Activated T-helper 2 cell treated with anti-CD3 and anti-CD28 coated beads, Interferon-gamma antibody, Interleukin-2, Interleukin-4, amounts not matched to agents 10 μg/mL and 5 μg/mL and 100 μg/mL, durations not matched to agents 14 hours and 24 hours and 36 hours (primary cell): ENCODE data around the gene CCDC91. TPM values are rescaled to one million over a fixed set of nuclear protein-coding genes. Genes with fewer than 3 reads are reported as not detected.

Experiments
- DNase-seq: peaks from one replicate; pipeline ENCODE4 v3.0.0; 2021; ENCODE audit warnings: low spot score
- H3K27ac Mint-ChIP-seq: one replicate; pipeline ENCODE4 v1.8.0; 2021; ENCODE audit warnings: mixed read lengths
- H3K27me3 Mint-ChIP-seq: one replicate; pipeline ENCODE4 v1.8.0; 2021; ENCODE audit warnings: low read depth, mixed read lengths
- H3K36me3 Mint-ChIP-seq: one replicate; pipeline ENCODE4 v1.8.0; 2021; ENCODE audit warnings: low read depth, mixed read lengths
- H3K4me1 Mint-ChIP-seq: one replicate; pipeline ENCODE4 v1.8.0; 2021; ENCODE audit warnings: low read depth, mixed read lengths
- H3K4me3 Mint-ChIP-seq: one replicate; pipeline ENCODE4 v1.8.0; 2021; ENCODE audit warnings: low read depth, mild to moderate bottlenecking, moderate library complexity, mixed read lengths
- H3K9me3 Mint-ChIP-seq: one replicate; pipeline ENCODE4 v1.8.0; 2021; ENCODE audit warnings: mixed read lengths
- intact Hi-C: fragments of 100-400 bp; cut with micrococcal nuclease; formaldehyde crosslinking; loops from one replicate; pipeline ENCODE4 v1.15.1; 2023
- total RNA-seq: library from RNA; stranded (reverse); gene quantifications from 2 replicates; pipeline ENCODE4 v1.2.3, GENCODE V29; 2022

Gene CCDC91
- total RNA-seq, 1 donor from 2014 or later = 13.7 TPM

GRCh38 chr12:28278499-28278898 is 88.2 kb downstream of the CCDC91 start:
- Mint-ChIP-seq H3K27me3 (no peaks in the 10 kb centered on the region), H3K9me3 (peaks cover 13% of the 10 kb centered on the region), H3K4me3 (no peak overlapping the region), H3K4me1 (no peaks in the 10 kb centered on the region), H3K36me3 (no peaks in the 10 kb centered on the region), H3K27ac (no peak overlapping the region)
- DNase-seq = no peak
- intact Hi-C loops = no loop called here

- H3K27me3 Mint-ChIP-seq = no peaks in the 10 kb centered on the region
- no peaks in the 10 kb centered on the region for H3K4me1 Mint-ChIP-seq
- H3K36me3 Mint-ChIP-seq = no peaks in the 10 kb centered on the region
- no peak for DNase-seq
- H3K27ac Mint-ChIP-seq = no peak overlapping the region
- intact Hi-C loops = no loop called here
- H3K4me3 Mint-ChIP-seq = no peak overlapping the region
- H3K9me3 Mint-ChIP-seq = peaks cover 13% of the 10 kb centered on the region
Measured at GRCh38 chr12:28278960-28279359, 88.7 kb downstream of the CCDC91 start.

- no peak overlapping the region for H3K27ac Mint-ChIP-seq
- intact Hi-C loops = no loop called here
- peaks cover 8% of the 10 kb centered on the region for H3K36me3 Mint-ChIP-seq
- no peaks in the 10 kb centered on the region for H3K27me3 Mint-ChIP-seq
- peaks cover 30% of the 10 kb centered on the region for H3K9me3 Mint-ChIP-seq
- H3K4me3 Mint-ChIP-seq = no peak overlapping the region
- no peaks in the 10 kb centered on the region for H3K4me1 Mint-ChIP-seq
- no peak for DNase-seq
Measured at GRCh38 chr12:28286352-28286751, 96.1 kb downstream of the CCDC91 start.

GRCh38 chr12:28290262-28290661 is 100.0 kb downstream of the CCDC91 start:
- Mint-ChIP-seq H3K27me3 (no peaks in the 10 kb centered on the region), H3K36me3 (peaks cover 8% of the 10 kb centered on the region), H3K4me3 (no peak overlapping the region), H3K27ac (no peak overlapping the region), H3K4me1 (no peaks in the 10 kb centered on the region), H3K9me3 (peaks cover 26% of the 10 kb centered on the region)
- DNase-seq = no peak
- intact Hi-C loops = no loop called here

GRCh38 chr12:28292699-28293098 is 102.4 kb downstream of the CCDC91 start:
- no peaks in the 10 kb centered on the region for H3K4me1 Mint-ChIP-seq
- intact Hi-C loops = no loop called here
- no peak for DNase-seq
- H3K36me3 Mint-ChIP-seq = peaks cover 8% of the 10 kb centered on the region
- H3K4me3 Mint-ChIP-seq = no peak overlapping the region
- no peaks in the 10 kb centered on the region for H3K27me3 Mint-ChIP-seq
- H3K27ac Mint-ChIP-seq = no peak overlapping the region
- H3K9me3 Mint-ChIP-seq = peaks cover 26% of the 10 kb centered on the region

- Mint-ChIP-seq H3K9me3 (peaks cover 13% of the 10 kb centered on the region), H3K4me1 (no peaks in the 10 kb centered on the region)
- intact Hi-C loops = no loop called here
Measured at GRCh38 chr12:28294300-28294699, 104.0 kb downstream of the CCDC91 start.

GRCh38 chr12:28296287-28296686 is 106.0 kb downstream of the CCDC91 start:
- H3K9me3 Mint-ChIP-seq = peaks cover 4% of the 10 kb centered on the region
- DNase-seq = no peak
- no peak overlapping the region for H3K27ac Mint-ChIP-seq
- intact Hi-C loops = no loop called here
- no peaks in the 10 kb centered on the region for H3K27me3 Mint-ChIP-seq
- no peak overlapping the region for H3K4me3 Mint-ChIP-seq
- H3K36me3 Mint-ChIP-seq = no peaks in the 10 kb centered on the region
- no peaks in the 10 kb centered on the region for H3K4me1 Mint-ChIP-seq

More at GRCh38 chr12:28294300-28294699, 104.0 kb downstream of the CCDC91 start:
- Mint-ChIP-seq H3K27ac (no peak overlapping the region), H3K36me3 (peaks cover 6% of the 10 kb centered on the region), H3K4me3 (no peak overlapping the region), H3K27me3 (no peaks in the 10 kb centered on the region)
- DNase-seq = no peak

GRCh38 chr12:28303192-28303591 is 112.9 kb downstream of the CCDC91 start:
- Mint-ChIP-seq H3K36me3 (no peaks in the 10 kb centered on the region), H3K4me1 (peaks cover 2% of the 10 kb centered on the region)

GRCh38 chr12:28306535-28306934 is 116.3 kb downstream of the CCDC91 start:
- H3K4me3 Mint-ChIP-seq = no peak overlapping the region
- peaks cover 2% of the 10 kb centered on the region for H3K4me1 Mint-ChIP-seq
- H3K36me3 Mint-ChIP-seq = peaks cover 5% of the 10 kb centered on the region
- intact Hi-C loops = no loop called here
- DNase-seq = no peak
- no peaks in the 10 kb centered on the region for H3K9me3 Mint-ChIP-seq
- no peaks in the 10 kb centered on the region for H3K27me3 Mint-ChIP-seq
- H3K27ac Mint-ChIP-seq = peak overlapping the region; percentile 2

More at GRCh38 chr12:28303192-28303591, 112.9 kb downstream of the CCDC91 start:
- no peaks in the 10 kb centered on the region for H3K27me3 Mint-ChIP-seq
- intact Hi-C loops = no loop called here
- no peak for DNase-seq
- no peak overlapping the region for H3K4me3 Mint-ChIP-seq
- H3K9me3 Mint-ChIP-seq = no peaks in the 10 kb centered on the region
- H3K27ac Mint-ChIP-seq = no peak overlapping the region

GRCh38 chr12:28308891-28309290 is 118.6 kb downstream of the CCDC91 start:
- Mint-ChIP-seq H3K4me1 (peaks cover 2% of the 10 kb centered on the region), H3K27ac (no peak overlapping the region), H3K4me3 (no peak overlapping the region), H3K27me3 (no peaks in the 10 kb centered on the region), H3K9me3 (no peaks in the 10 kb centered on the region), H3K36me3 (peaks cover 5% of the 10 kb centered on the region)
- no peak for DNase-seq
- intact Hi-C loops = no loop called here

- Mint-ChIP-seq H3K27me3 (no peaks in the 10 kb centered on the region), H3K4me1 (no peaks in the 10 kb centered on the region), H3K36me3 (peaks cover 14% of the 10 kb centered on the region), H3K27ac (no peak overlapping the region), H3K4me3 (no peak overlapping the region), H3K9me3 (peaks cover 15% of the 10 kb centered on the region)
- intact Hi-C loops = no loop called here
- no peak for DNase-seq
Measured at GRCh38 chr12:28313631-28314030, 123.4 kb downstream of the CCDC91 start.

- peaks cover 15% of the 10 kb centered on the region for H3K9me3 Mint-ChIP-seq
- H3K27me3 Mint-ChIP-seq = no peaks in the 10 kb centered on the region
- H3K27ac Mint-ChIP-seq = no peak overlapping the region
- no peak overlapping the region for H3K4me3 Mint-ChIP-seq
- peaks cover 4% of the 10 kb centered on the region for H3K4me1 Mint-ChIP-seq
- DNase-seq = no peak
- intact Hi-C loops = no loop called here
- peaks cover 13% of the 10 kb centered on the region for H3K36me3 Mint-ChIP-seq
Measured at GRCh38 chr12:28316049-28316448, 125.8 kb downstream of the CCDC91 start.

- Mint-ChIP-seq H3K36me3 (peaks cover 13% of the 10 kb centered on the region), H3K27ac (no peak overlapping the region), H3K4me3 (no peak overlapping the region), H3K27me3 (no peaks in the 10 kb centered on the region), H3K9me3 (peaks cover 15% of the 10 kb centered on the region), H3K4me1 (peaks cover 4% of the 10 kb centered on the region)
- intact Hi-C loops = no loop called here
- no peak for DNase-seq
Measured at GRCh38 chr12:28318273-28318672, 128.0 kb downstream of the CCDC91 start.

GRCh38 chr12:28320353-28320752 is 130.1 kb downstream of the CCDC91 start:
- DNase-seq = no peak
- intact Hi-C loops = no loop called here
- no peak overlapping the region for H3K4me3 Mint-ChIP-seq
- no peak overlapping the region for H3K27ac Mint-ChIP-seq
- peaks cover 12% of the 10 kb centered on the region for H3K36me3 Mint-ChIP-seq
- peaks cover 4% of the 10 kb centered on the region for H3K4me1 Mint-ChIP-seq
- H3K27me3 Mint-ChIP-seq = no peaks in the 10 kb centered on the region
- peaks cover 15% of the 10 kb centered on the region for H3K9me3 Mint-ChIP-seq
